ENCODE results near the gene CTTN. TPM values are rescaled to one million over a fixed set of nuclear protein-coding genes. Genes with fewer than 3 reads are reported as not detected.

Gene CTTN
- total and polyA plus RNA-seq, 3 donors from 2014 or later: 136 to 377 (median 354) TPM

- Histone ChIP-seq H3K36me3 (ENCODE audit: low read depth, missing control alignments) (no peaks in the 10 kb centered on the region), H3K27me3 (no peaks in the 10 kb centered on the region), H3K4me1 (no peaks in the 10 kb centered on the region), H3K27ac (no peak overlapping the region), H3K4me3 (no peak overlapping the region), H3K9me3 (no peaks in the 10 kb centered on the region)
- no peak for DNase-seq
- WGBS, 2 donors: 90 to 93% methylated on average over 8 of the region's 8 CpGs
- TF ChIP-seq CTCF (IDR thresholded peaks at IDR 0.05) (no peak), POLR2A (IDR thresholded peaks at IDR 0.05) (no peak)
- intact Hi-C loops (cut with DNase I; ENCODE audit: low total_unique reads): no loop called here
Observed at GRCh38 chr11:70359451-70360205, 38.7 kb upstream of the CTTN start.

- Histone ChIP-seq H3K4me3 (no peak overlapping the region), H3K27ac (no peak overlapping the region), H3K36me3 (ENCODE audit: low read depth, missing control alignments) (no peaks in the 10 kb centered on the region), H3K4me1 (no peaks in the 10 kb centered on the region), H3K9me3 (no peaks in the 10 kb centered on the region), H3K27me3 (no peaks in the 10 kb centered on the region)
- no peak for DNase-seq
- intact Hi-C loops (cut with DNase I; ENCODE audit: low total_unique reads): no loop called here
- no peak for TF ChIP-seq CTCF (IDR thresholded peaks at IDR 0.05)
- TF ChIP-seq POLR2A (IDR thresholded peaks at IDR 0.05): no peak
- WGBS, 2 donors: 61 to 75% methylated on average over 6 of the region's 6 CpGs
Observed at GRCh38 chr11:70360211-70360610, 38.1 kb upstream of the CTTN start.

- intact Hi-C loops (cut with DNase I; ENCODE audit: low total_unique reads): no loop called here
- no peak for TF ChIP-seq CTCF (IDR thresholded peaks at IDR 0.05)
- TF ChIP-seq POLR2A (IDR thresholded peaks at IDR 0.05): no peak
- no peak for DNase-seq
- Histone ChIP-seq H3K27ac (no peak overlapping the region), H3K9me3 (no peaks in the 10 kb centered on the region), H3K27me3 (no peaks in the 10 kb centered on the region), H3K4me1 (no peaks in the 10 kb centered on the region), H3K36me3 (ENCODE audit: low read depth, missing control alignments) (no peaks in the 10 kb centered on the region), H3K4me3 (no peak overlapping the region)
- 40 to 47% methylated on average over 2 of the region's 2 CpGs for WGBS, 2 donors
Observed at GRCh38 chr11:70364178-70364577, 34.2 kb upstream of the CTTN start.

- H3K27me3 ChIP-seq: no peaks in the 10 kb centered on the region
- H3K9me3 ChIP-seq: no peaks in the 10 kb centered on the region
- H3K4me1 ChIP-seq: no peaks in the 10 kb centered on the region
- intact Hi-C loops (cut with DNase I; ENCODE audit: low total_unique reads): no loop called here
- TF ChIP-seq POLR2A (IDR thresholded peaks at IDR 0.05): no peak
- TF ChIP-seq CTCF (IDR thresholded peaks at IDR 0.05): no peak
- 85 to 88% methylated on average over 24 to 25 of the region's 25 CpGs for WGBS, 2 donors
- no peak for DNase-seq
- H3K4me3 ChIP-seq: no peak overlapping the region
- peak overlapping the region in 1 of 2 donors; percentile 28 for H3K27ac ChIP-seq
- H3K36me3 ChIP-seq (ENCODE audit: low read depth, missing control alignments): no peaks in the 10 kb centered on the region
Observed at GRCh38 chr11:70364745-70365543, 33.4 kb upstream of the CTTN start.

Data from testis (tissue), 3 donors.